A549 (cell line): ENCODE results near the gene MYOT.

Experiments used
- BHLHE40 ChIP-seq: IDR thresholded peaks from 2 replicates; pipeline ENCODE4 v1.6.1; 2012; ENCODE audit warnings: low read depth, low read length, inconsistent platforms
- CHD4 ChIP-seq: fragments of 200-600 bp; sonication (generic); IDR thresholded peaks from 2 replicates; pipeline ENCODE4 v1.6.1; 2016; ENCODE audit warnings: antibody characterized with exemption, mild to moderate bottlenecking, borderline replicate concordance
- HDAC2 ChIP-seq: fragments of 200-600 bp; sonication (generic); IDR thresholded peaks from 2 replicates; pipeline ENCODE4 v1.6.1; 2016
- HEYL ChIP-seq: fragments of 250-450 bp; sonication (Bioruptor Pico); IDR thresholded peaks from 2 replicates; pipeline ENCODE4 v1.8.0; 2021; ENCODE audit warnings: mild to moderate bottlenecking, moderate library complexity
- JUN ChIP-seq, 2 experiments: fragments of >200 bp; sonication (Bioruptor Twin); formaldehyde crosslinking; IDR thresholded peaks; 2 replicates in 1 of 2; 3 replicates in 1 of 2; pipeline ENCODE4 v1.6.1; 2016 to 2017
- MAFK ChIP-seq: fragments of 450-650 bp; IDR thresholded peaks from 2 replicates; pipeline ENCODE4 v1.6.1; 2014; ENCODE audit not compliant: partially characterized antibody
- MYC ChIP-seq: IDR thresholded peaks from 2 replicates; pipeline ENCODE4 v1.6.1; 2012; ENCODE audit warnings: mild to moderate bottlenecking, inconsistent platforms, low read length, improper control_type of control experiment, borderline replicate concordance
- POLR2A ChIP-seq: IDR thresholded peaks from 2 replicates; pipeline ENCODE4 v1.6.1; 2012; ENCODE audit warnings: mild to moderate bottlenecking, low read length
- POLR2AphosphoS2 ChIP-seq: conservative IDR thresholded peaks from 2 replicates; pipeline ENCODE4 v1.6.1; 2012; ENCODE audit warnings: low read length, improper control_type of control experiment, inconsistent platforms
- RCOR1 ChIP-seq: fragments of 150-350 bp; IDR thresholded peaks from 2 replicates; pipeline ENCODE4 v1.6.1; 2014; ENCODE audit warnings: antibody characterized with exemption, low read length, low read depth
- SMC3 ChIP-seq: fragments of >200 bp; sonication (Bioruptor Twin); formaldehyde crosslinking; IDR thresholded peaks from 3 replicates; pipeline ENCODE4 v1.6.1; 2018; ENCODE audit warnings: inconsistent platforms
- TF ChIP-seq, protein P1 (sequence below): fragments of >200 bp; sonication (Bioruptor Twin); formaldehyde crosslinking; IDR thresholded peaks from 3 replicates; pipeline ENCODE4 v1.5.1; 2016
- TF ChIP-seq, protein P2 (sequence below): fragments of 200-600 bp; sonication (generic); IDR thresholded peaks from 2 replicates; pipeline ENCODE4 v1.6.1; 2016; ENCODE audit warnings: antibody characterized with exemption, mild to moderate bottlenecking, moderate library complexity

DNA sequence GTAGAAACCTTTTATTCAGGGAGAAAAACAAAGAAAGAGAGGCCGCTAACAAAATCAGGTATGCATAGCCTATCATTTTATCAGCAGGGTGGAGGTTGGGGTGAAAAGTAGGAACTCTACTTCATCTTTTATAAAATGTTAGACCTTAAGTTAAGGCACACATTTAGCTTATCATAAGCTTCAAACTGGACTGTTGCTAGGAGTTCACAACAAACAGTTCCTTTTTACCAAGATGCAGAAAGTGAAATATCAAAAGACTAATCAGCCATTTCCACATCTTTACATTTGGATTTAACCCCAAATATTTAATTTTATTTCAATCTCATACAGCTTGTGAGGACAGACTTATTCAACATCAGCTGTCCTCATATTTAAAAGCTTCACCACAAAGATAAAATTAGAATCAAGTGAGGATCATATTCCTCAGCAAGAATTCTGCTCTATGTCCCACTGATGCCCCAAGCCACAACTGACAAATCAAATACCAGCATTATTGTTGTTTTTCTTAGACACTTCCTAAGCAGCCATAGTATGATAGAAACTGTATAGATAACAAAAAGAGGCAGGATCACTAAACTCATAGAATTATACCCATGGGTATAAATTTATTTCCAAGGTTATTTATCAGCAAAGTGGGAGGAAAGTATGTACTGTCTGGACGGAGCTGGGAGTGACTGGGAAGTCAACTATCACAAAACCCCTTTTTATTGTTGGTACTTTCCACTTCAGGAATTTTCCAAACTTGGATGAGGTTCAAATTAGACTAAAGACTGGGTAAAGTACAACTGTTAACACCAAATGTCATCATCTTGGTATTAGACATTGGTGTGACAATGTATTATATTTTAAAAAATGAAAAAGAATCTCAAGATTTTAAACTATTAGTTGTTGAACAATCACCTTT is 29.9 kb upstream of the MYOT start:
- TF ChIP-seq, protein P1, sequence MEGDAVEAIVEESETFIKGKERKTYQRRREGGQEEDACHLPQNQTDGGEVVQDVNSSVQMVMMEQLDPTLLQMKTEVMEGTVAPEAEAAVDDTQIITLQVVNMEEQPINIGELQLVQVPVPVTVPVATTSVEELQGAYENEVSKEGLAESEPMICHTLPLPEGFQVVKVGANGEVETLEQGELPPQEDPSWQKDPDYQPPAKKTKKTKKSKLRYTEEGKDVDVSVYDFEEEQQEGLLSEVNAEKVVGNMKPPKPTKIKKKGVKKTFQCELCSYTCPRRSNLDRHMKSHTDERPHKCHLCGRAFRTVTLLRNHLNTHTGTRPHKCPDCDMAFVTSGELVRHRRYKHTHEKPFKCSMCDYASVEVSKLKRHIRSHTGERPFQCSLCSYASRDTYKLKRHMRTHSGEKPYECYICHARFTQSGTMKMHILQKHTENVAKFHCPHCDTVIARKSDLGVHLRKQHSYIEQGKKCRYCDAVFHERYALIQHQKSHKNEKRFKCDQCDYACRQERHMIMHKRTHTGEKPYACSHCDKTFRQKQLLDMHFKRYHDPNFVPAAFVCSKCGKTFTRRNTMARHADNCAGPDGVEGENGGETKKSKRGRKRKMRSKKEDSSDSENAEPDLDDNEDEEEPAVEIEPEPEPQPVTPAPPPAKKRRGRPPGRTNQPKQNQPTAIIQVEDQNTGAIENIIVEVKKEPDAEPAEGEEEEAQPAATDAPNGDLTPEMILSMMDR, result no peak
- TF ChIP-seq MYC, result no peak
- TF ChIP-seq BHLHE40, result no peak
- TF ChIP-seq CHD4, result no peak
- TF ChIP-seq HDAC2, result no peak
- TF ChIP-seq RCOR1, result no peak
- TF ChIP-seq, protein P2, sequence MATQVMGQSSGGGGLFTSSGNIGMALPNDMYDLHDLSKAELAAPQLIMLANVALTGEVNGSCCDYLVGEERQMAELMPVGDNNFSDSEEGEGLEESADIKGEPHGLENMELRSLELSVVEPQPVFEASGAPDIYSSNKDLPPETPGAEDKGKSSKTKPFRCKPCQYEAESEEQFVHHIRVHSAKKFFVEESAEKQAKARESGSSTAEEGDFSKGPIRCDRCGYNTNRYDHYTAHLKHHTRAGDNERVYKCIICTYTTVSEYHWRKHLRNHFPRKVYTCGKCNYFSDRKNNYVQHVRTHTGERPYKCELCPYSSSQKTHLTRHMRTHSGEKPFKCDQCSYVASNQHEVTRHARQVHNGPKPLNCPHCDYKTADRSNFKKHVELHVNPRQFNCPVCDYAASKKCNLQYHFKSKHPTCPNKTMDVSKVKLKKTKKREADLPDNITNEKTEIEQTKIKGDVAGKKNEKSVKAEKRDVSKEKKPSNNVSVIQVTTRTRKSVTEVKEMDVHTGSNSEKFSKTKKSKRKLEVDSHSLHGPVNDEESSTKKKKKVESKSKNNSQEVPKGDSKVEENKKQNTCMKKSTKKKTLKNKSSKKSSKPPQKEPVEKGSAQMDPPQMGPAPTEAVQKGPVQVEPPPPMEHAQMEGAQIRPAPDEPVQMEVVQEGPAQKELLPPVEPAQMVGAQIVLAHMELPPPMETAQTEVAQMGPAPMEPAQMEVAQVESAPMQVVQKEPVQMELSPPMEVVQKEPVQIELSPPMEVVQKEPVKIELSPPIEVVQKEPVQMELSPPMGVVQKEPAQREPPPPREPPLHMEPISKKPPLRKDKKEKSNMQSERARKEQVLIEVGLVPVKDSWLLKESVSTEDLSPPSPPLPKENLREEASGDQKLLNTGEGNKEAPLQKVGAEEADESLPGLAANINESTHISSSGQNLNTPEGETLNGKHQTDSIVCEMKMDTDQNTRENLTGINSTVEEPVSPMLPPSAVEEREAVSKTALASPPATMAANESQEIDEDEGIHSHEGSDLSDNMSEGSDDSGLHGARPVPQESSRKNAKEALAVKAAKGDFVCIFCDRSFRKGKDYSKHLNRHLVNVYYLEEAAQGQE, result no peak
- TF ChIP-seq POLR2AphosphoS2, result no peak
- TF ChIP-seq SMC3, result no peak
- no peak for TF ChIP-seq POLR2A
- no peak for TF ChIP-seq MAFK
- TF ChIP-seq HEYL (CRISPR knock-in tag), result no peak
- no peak for TF ChIP-seq JUN (IDR thresholded peaks at IDR 0.05)
